ENCODE data around the gene C6orf136.

The C6orf136 gene

DNA sequence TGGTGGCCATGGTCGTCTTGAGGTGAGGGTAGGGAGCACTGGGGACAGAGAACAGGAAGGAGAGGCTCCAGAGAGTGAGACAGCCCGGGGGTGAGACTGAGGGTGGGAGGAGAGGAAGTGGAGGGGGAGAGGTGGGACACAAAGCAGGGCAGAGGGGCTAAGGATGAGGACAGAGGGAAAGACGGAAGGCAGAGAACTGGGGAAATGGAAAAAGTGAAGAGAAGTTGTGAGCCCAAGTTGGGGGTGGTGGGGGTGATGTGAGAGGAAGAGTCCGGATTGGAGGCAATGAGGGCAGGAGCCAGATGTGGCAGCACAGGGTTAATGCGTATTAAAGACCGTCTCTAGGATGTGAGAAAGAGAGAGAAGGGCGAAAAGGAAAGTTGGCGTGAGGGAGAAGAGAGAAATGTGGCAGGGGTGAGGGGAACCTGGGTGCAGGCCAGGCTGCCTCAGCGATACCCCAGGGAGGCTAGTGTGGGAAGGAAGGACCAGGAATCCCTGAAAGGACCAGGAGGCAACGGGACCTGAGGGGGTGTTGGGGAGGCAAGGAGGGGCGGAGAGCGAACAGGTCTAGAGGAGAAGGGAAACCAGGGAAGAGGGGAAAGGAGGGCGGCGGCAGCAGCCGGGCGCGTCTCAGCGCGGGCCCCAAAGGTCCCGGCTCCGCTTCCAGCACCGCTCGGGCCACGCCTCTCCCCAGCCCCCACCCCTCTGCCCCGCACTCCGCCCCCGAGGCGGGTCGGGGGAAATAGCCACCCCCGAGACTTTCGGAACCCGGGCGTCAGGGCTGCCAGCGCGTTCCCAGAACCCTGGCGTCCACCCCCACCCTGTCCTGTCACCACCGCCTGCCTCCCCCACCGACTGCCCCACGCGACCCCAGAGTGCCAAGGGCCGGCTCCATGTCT is 39.3 kb downstream of the C6orf136 start, which contains the start of gene PPP1R18:
Gene PPP1R18 (minus strand): TSS at position 637 of the 899 bp plus-strand sequence. CDS start 627 bp downstream, at position 10.
- peaks cover 20% of the 10 kb centered on the region for H3K4me1 ChIP-seq (ENCODE audit: insufficient read depth, insufficient read length)
- peak within 1 kb of the TSS; percentile 63 for H3K4me3 ChIP-seq (ENCODE audit: insufficient read length, low read depth)
- peaks cover 33% of the 10 kb centered on the region for H3K36me3 ChIP-seq (ENCODE audit: insufficient read depth, insufficient read length, low read length)
- peak within 1 kb of the TSS; percentile 86 for H3K9ac ChIP-seq (ENCODE audit: insufficient read length, low read depth)
- H3K27me3 ChIP-seq (ENCODE audit: insufficient read depth, insufficient read length): no peaks in the 10 kb centered on the region
- H3K9me3 ChIP-seq (ENCODE audit: insufficient read depth, low read length): no peaks in the 10 kb centered on the region
- DNase-seq (ENCODE audit: low read depth, low spot score): no peak
- TF ChIP-seq YY1 (IDR thresholded peaks at IDR 0.05; ENCODE audit: insufficient read depth, insufficient read length): no peak
- TF ChIP-seq SUZ12 (IDR thresholded peaks at IDR 0.05; ENCODE audit: extremely low read depth, insufficient read depth, insufficient read length): no peak
- TF ChIP-seq ZNF274 (IDR thresholded peaks at IDR 0.05; ENCODE audit: low read depth, low read length): no peak

DNA sequence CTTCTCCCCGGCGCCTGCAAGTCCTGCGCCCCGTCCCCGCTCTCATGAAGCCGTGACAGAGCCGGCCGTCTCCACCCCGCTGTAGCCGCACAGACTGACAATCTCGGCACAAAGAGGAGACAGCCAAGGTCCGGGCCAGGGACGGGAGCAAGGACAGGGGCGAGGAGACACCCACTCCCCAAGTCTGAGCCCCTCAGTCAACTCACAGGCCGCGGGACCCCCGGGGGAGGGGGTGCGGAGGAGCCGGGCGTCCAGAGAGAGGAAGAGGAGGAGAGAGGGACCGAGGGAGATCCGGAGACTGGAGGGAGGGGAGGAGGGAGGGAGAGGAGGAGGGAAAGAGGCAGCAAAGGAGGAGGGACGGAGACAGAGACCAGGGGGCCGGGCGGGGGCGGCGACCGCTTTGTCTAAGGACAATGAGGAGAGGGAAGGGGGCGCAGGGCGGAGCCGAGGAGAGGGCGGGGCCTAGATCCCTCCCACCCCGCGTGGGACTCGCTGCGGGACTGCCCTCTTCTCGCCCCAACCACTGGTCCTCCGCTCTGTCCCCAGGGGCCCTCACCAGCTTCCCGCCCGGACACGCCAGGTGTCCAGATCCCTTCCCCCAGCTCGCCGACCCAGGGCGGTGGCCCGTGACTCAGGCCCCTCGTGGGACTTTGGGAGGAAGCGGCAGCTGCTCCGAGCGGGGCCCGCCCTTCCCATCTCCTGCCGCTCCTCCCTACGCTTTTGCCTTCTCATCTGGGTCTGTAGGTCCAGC is 40.1 kb downstream of the C6orf136 start:
- H3K9ac ChIP-seq (ENCODE audit: insufficient read length, low read depth): peak overlapping the region; percentile 86
- H3K4me1 ChIP-seq (ENCODE audit: insufficient read depth, insufficient read length): peaks cover 19% of the 10 kb centered on the region
- H3K27me3 ChIP-seq (ENCODE audit: insufficient read depth, insufficient read length): no peaks in the 10 kb centered on the region
- no peaks in the 10 kb centered on the region for H3K9me3 ChIP-seq (ENCODE audit: insufficient read depth, low read length)
- H3K4me3 ChIP-seq (ENCODE audit: insufficient read length, low read depth): peak overlapping the region; percentile 63
- no peak for TF ChIP-seq ZNF274 (IDR thresholded peaks at IDR 0.05; ENCODE audit: low read depth, low read length)
- TF ChIP-seq SUZ12 (IDR thresholded peaks at IDR 0.05; ENCODE audit: extremely low read depth, insufficient read depth, insufficient read length): no peak
- no peak for TF ChIP-seq YY1 (IDR thresholded peaks at IDR 0.05; ENCODE audit: insufficient read depth, insufficient read length)
- peaks cover 29% of the 10 kb centered on the region for H3K36me3 ChIP-seq (ENCODE audit: insufficient read depth, insufficient read length, low read length)
- DNase-seq (ENCODE audit: low read depth, low spot score): no peak

DNA sequence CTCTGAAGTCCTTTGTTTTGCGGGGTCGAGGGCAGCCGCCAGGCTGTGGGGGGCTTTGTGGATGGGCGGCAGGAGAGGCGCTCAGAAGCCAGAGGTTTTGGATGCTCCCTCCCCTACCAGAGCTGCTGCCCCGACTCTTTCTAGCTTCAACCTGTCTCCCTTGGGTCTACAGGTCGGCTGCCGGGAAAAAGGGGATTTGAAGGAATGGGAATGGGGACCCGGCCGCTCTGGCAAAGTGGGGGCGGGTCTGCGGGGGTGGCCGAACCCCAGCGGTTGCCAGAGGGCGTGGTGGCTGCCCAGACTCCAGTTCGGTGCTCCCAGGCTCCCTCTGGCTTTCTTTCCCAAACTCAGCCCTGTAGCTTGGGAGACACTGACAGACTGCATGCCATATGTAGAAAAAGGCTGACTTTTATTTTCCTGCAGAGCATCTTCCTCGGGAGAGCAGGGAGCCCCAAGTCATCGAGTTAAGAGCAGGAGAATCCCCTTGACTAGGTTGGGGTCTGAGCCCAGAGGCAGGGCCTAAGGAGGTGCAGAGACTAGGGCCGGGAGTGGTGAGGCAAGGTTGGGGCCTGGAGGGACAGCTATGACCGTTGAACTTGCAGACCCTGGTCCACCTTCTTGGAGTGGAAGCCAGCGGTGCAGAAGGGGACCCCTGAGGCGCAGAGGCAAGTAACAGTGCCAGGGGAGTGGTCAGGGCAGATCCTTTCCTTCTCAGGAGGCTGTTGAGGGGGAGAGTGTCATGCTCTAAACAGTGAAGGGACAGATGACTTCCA is 40.9 kb downstream of the C6orf136 start:
- Histone ChIP-seq H3K27me3 (ENCODE audit: insufficient read depth, insufficient read length) (no peaks in the 10 kb centered on the region), H3K9me3 (ENCODE audit: insufficient read depth, low read length) (no peaks in the 10 kb centered on the region), H3K36me3 (ENCODE audit: insufficient read depth, insufficient read length, low read length) (peaks cover 29% of the 10 kb centered on the region), H3K9ac (ENCODE audit: insufficient read length, low read depth) (peak overlapping the region; percentile 86), H3K4me1 (ENCODE audit: insufficient read depth, insufficient read length) (peaks cover 14% of the 10 kb centered on the region), H3K4me3 (ENCODE audit: insufficient read length, low read depth) (peak overlapping the region; percentile 63)
- no peak for DNase-seq (ENCODE audit: low read depth, low spot score)
- TF ChIP-seq YY1 (IDR thresholded peaks at IDR 0.05; ENCODE audit: insufficient read depth, insufficient read length) (no peak), SUZ12 (IDR thresholded peaks at IDR 0.05; ENCODE audit: extremely low read depth, insufficient read depth, insufficient read length) (no peak), ZNF274 (IDR thresholded peaks at IDR 0.05; ENCODE audit: low read depth, low read length) (no peak)

DNA sequence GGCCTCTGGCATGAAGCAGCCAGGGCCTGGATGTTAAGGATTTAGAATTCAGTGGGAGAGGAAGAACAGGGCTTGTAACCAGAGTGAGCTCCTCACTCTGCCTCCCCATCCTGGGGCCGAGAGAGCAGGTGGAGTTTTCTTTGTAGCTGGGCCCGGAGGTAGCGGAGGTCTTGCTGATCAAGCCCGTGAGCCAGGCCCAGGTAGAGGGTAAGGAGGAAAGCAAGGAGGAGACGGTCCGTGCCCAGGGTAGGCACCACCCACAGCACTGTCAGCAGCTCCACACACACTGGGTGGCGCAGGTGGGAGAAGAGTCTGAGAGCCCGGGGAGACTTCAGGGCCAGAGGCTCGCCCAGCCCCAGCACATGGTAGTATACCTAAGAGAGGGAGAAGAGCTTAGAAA is 41.6 kb downstream of the C6orf136 start:
- Histone ChIP-seq H3K9me3 (ENCODE audit: insufficient read depth, low read length) (no peaks in the 10 kb centered on the region), H3K4me3 (ENCODE audit: insufficient read length, low read depth) (no peak overlapping the region), H3K9ac (ENCODE audit: insufficient read length, low read depth) (no peak overlapping the region), H3K36me3 (ENCODE audit: insufficient read depth, insufficient read length, low read length) (peaks cover 24% of the 10 kb centered on the region), H3K27me3 (ENCODE audit: insufficient read depth, insufficient read length) (no peaks in the 10 kb centered on the region), H3K4me1 (ENCODE audit: insufficient read depth, insufficient read length) (peaks cover 10% of the 10 kb centered on the region)
- TF ChIP-seq SUZ12 (IDR thresholded peaks at IDR 0.05; ENCODE audit: extremely low read depth, insufficient read depth, insufficient read length): no peak
- no peak for TF ChIP-seq ZNF274 (IDR thresholded peaks at IDR 0.05; ENCODE audit: low read depth, low read length)
- TF ChIP-seq YY1 (IDR thresholded peaks at IDR 0.05; ENCODE audit: insufficient read depth, insufficient read length): no peak
- no peak for DNase-seq (ENCODE audit: low read depth, low spot score)

DNA sequence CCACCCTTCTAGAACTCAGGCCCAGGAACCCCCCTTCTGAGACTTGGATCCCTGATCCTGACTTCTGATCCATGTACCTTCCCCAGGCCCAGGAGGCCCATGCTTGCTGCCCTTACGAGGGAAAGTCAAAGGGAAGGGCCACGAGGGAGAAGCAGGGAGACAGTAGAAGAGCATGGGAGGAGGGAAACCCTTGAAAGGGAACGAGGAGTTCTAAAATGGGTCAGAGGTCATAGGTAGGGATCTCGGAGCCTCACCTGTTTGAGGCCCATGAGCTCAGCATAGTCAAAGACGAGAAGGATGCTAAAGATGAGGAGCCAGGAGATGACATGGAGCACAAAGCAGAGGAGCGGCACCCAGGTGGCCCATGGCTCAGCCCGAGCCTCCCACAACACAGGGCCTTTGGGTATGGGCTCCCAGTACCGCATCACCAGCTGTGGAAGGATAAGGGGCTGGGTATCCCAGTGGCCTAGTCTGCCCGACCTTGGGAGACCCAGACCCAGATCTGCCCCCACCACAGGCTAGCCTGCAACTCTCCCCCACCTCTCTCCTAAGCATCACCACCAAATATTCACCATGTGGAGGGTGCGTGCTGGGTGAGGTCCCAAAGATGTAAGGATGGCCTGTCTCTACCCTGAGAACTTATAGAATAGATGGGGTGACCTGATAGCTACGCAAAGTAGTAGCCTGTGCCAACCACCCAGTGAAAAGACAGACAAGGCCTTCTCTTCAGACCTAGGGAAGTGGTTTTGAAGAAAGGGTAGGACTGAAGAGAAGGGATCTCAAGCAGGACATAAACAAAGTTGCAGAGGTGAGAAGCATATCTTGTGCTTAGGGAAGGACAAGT is 42.3 kb downstream of the C6orf136 start:
- peak overlapping the region; percentile 63 for H3K4me3 ChIP-seq (ENCODE audit: insufficient read length, low read depth)
- H3K9ac ChIP-seq (ENCODE audit: insufficient read length, low read depth): peak overlapping the region; percentile 87
- no peak for TF ChIP-seq ZNF274 (IDR thresholded peaks at IDR 0.05; ENCODE audit: low read depth, low read length)
- TF ChIP-seq YY1 (IDR thresholded peaks at IDR 0.05; ENCODE audit: insufficient read depth, insufficient read length): no peak
- TF ChIP-seq SUZ12 (IDR thresholded peaks at IDR 0.05; ENCODE audit: extremely low read depth, insufficient read depth, insufficient read length): no peak

DNA sequence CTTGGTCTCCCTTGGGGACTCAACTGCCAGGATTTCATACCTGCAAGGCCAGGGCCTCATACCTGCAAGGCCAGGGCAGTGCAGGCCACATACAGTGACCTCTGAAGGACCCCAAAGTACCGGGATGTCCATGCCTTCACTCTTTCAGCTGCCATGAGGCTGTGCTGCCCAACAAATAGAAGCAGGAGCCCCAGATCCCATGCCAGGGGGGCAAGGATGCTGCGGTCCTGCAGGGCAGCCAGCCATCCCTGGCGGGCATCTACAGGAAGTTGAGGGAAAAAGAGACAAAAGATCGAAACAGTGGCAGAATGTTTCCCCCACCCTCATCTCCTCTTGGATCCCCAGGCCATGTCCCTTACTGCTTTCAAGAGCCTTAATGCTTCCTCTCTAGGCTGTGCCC is 43.1 kb downstream of the C6orf136 start:
- no peak for DNase-seq (ENCODE audit: low read depth, low spot score)
- TF ChIP-seq ZNF274 (IDR thresholded peaks at IDR 0.05; ENCODE audit: low read depth, low read length): no peak
- no peak for TF ChIP-seq SUZ12 (IDR thresholded peaks at IDR 0.05; ENCODE audit: extremely low read depth, insufficient read depth, insufficient read length)
- no peak for TF ChIP-seq YY1 (IDR thresholded peaks at IDR 0.05; ENCODE audit: insufficient read depth, insufficient read length)
- Histone ChIP-seq H3K9me3 (ENCODE audit: insufficient read depth, low read length) (no peaks in the 10 kb centered on the region), H3K4me3 (ENCODE audit: insufficient read length, low read depth) (peak overlapping the region; percentile 63), H3K4me1 (ENCODE audit: insufficient read depth, insufficient read length) (peaks cover 8% of the 10 kb centered on the region), H3K27me3 (ENCODE audit: insufficient read depth, insufficient read length) (no peaks in the 10 kb centered on the region), H3K36me3 (ENCODE audit: insufficient read depth, insufficient read length, low read length) (peaks cover 22% of the 10 kb centered on the region), H3K9ac (ENCODE audit: insufficient read length, low read depth) (peak overlapping the region; percentile 87)

More for the DNA sequence above, 42.3 kb downstream of the C6orf136 start:
- no peaks in the 10 kb centered on the region for H3K27me3 ChIP-seq (ENCODE audit: insufficient read depth, insufficient read length)
- H3K9me3 ChIP-seq (ENCODE audit: insufficient read depth, low read length): no peaks in the 10 kb centered on the region
- no peak for DNase-seq (ENCODE audit: low read depth, low spot score)
- H3K36me3 ChIP-seq (ENCODE audit: insufficient read depth, insufficient read length, low read length): peaks cover 24% of the 10 kb centered on the region
- peaks cover 10% of the 10 kb centered on the region for H3K4me1 ChIP-seq (ENCODE audit: insufficient read depth, insufficient read length)
